Suppressor macrophage treated with lipopolysaccharide for 1 hour (primary cell): ENCODE data around the gene MSANTD3.
"Not testable (repeated sequence)": the region's sequence is repeated elsewhere in the genome, so short reads cannot be mapped to it uniquely, and the experiment has no call there.

Source experiments
- DNase-seq, 3 donors: peaks; one replicate each; pipeline ENCODE4 v3.0.0-alpha.2; 2020 to 2022

Gene MSANTD3

GRCh38 chr9:100426530-100427365 is at the start of gene MSANTD3:
Gene MSANTD3 (plus strand): TSS chr9:100427143. CDS start chr9:100441939, 14,796 bp downstream.
- DNase-seq = peak; percentile 76 to 94 (median 82)

GRCh38 chr9:100379862-100380261 is 47.1 kb upstream of the MSANTD3 start:
- DNase-seq = no peak

- not testable (repeated sequence) for DNase-seq
Observed at GRCh38 chr9:100392989-100393388, 34.0 kb upstream of the MSANTD3 start.

GRCh38 chr9:100394032-100394695 is 32.8 kb upstream of the MSANTD3 start:
- no peak for DNase-seq

GRCh38 chr9:100394816-100395215 is 32.1 kb upstream of the MSANTD3 start:
- peak; percentile 29 to 59 (median 49) for DNase-seq

- no peak for DNase-seq
Observed at GRCh38 chr9:100396769-100397168, 30.2 kb upstream of the MSANTD3 start.

- DNase-seq = no peak
Observed at GRCh38 chr9:100397529-100398266, 29.2 kb upstream of the MSANTD3 start.

- DNase-seq = no peak
Observed at GRCh38 chr9:100401042-100401441, 25.9 kb upstream of the MSANTD3 start.

- DNase-seq = no peak
Observed at GRCh38 chr9:100406962-100407361, 20.0 kb upstream of the MSANTD3 start.

- DNase-seq = no peak
Observed at GRCh38 chr9:100408546-100409175, 18.3 kb upstream of the MSANTD3 start.

- no peak for DNase-seq
Observed at GRCh38 chr9:100409176-100409556, 17.8 kb upstream of the MSANTD3 start.

- DNase-seq = peak; percentile 94 to 95 (median 95)
Observed at GRCh38 chr9:100411472-100412283, 15.3 kb upstream of the MSANTD3 start.

- DNase-seq = no peak
Observed at GRCh38 chr9:100413839-100414420, 13.0 kb upstream of the MSANTD3 start.

- DNase-seq = no peak
Observed at GRCh38 chr9:100417815-100418214, 9.1 kb upstream of the MSANTD3 start.

- DNase-seq = no peak
Observed at GRCh38 chr9:100419166-100419565, 7.8 kb upstream of the MSANTD3 start.

GRCh38 chr9:100421116-100421515 is 5.8 kb upstream of the MSANTD3 start:
- not testable (repeated sequence) for DNase-seq

GRCh38 chr9:100425758-100426157 is 1.2 kb upstream of the MSANTD3 start:
- DNase-seq = no peak

- DNase-seq = peak in 2 of 3 donors; percentile 22 to 28
Observed at GRCh38 chr9:100426189-100426529, 784 bp upstream of the MSANTD3 start.

GRCh38 chr9:100427366-100428263 is 672 bp downstream of the MSANTD3 start:
- DNase-seq = peak; percentile 51 to 72 (median 53)

GRCh38 chr9:100428871-100429654 is 2.1 kb downstream of the MSANTD3 start:
- DNase-seq = peak; percentile 90 to 99 (median 98)
